ENCODE measurements around the gene EBI3. TPM values are rescaled to one million over a fixed set of nuclear protein-coding genes. Genes with fewer than 3 reads are reported as not detected.

EBI3 gene
- total RNA-seq, 1 experiment from 2014 or later, result 1.4 TPM

GRCh38 chr19:4225885-4226284 lies 3.4 kb upstream of the EBI3 start:
- H3K4me1 Mint-ChIP-seq, result 0 out of 4 replicates have a peak, but pooled peaks cover 0 to 2% of the 10 kb centered on the region in 2 experiments
- Histone ChIP-seq H4K20me1 (ENCODE audit: control insufficient read depth, insufficient read depth, insufficient read length) (peaks cover 3% of the 10 kb centered on the region), H4K91ac (ENCODE audit: insufficient read length, low read depth, low read length) (no peak overlapping the region), H2BK15ac (ENCODE audit: low read depth, low read length) (no peak overlapping the region), H3K23me2 (ENCODE audit: insufficient read length, low read depth, low read length, poor library complexity, severe bottlenecking) (no peaks in the 10 kb centered on the region), H3K4ac (ENCODE audit: low read depth, low read length) (no peak overlapping the region), H3K18ac (ENCODE audit: insufficient read length, low read depth, low read length) (no peak overlapping the region), H3K56ac (ENCODE audit: insufficient read length, low read depth, low read length) (no peak overlapping the region), H3K9me3 (ENCODE audit: control insufficient read depth, low read depth, low read length) (no peaks in the 10 kb centered on the region), H2BK5ac (ENCODE audit: insufficient read length, low read length) (no peak overlapping the region), H3K4me2 (ENCODE audit: insufficient read depth, insufficient read length, low read length) (no peak overlapping the region), H2AK5ac (ENCODE audit: insufficient read length, low read length) (no peak overlapping the region), H3K79me2 (ENCODE audit: insufficient read depth, low read length) (no peaks in the 10 kb centered on the region), H3K14ac (ENCODE audit: insufficient read depth, low read length) (no peak overlapping the region), H3K23ac (ENCODE audit: insufficient read length, low read depth, low read length) (no peak overlapping the region), H3K27me3 (ENCODE audit: insufficient read depth, low read length) (no peaks in the 10 kb centered on the region), H3K4me1 (ENCODE audit: insufficient read depth, low read length) (no peaks in the 10 kb centered on the region), H3T11ph (ENCODE audit: low read length) (no peak overlapping the region), H2BK12ac (ENCODE audit: insufficient read length, low read depth, low read length) (no peak overlapping the region), H2BK120ac (ENCODE audit: low read depth, low read length, poor library complexity, severe bottlenecking) (no peak overlapping the region), H2AFZ (ENCODE audit: low read length) (no peak overlapping the region), H3K9ac (ENCODE audit: extremely low read depth, insufficient read length, low read length) (no peak overlapping the region), H4K8ac (replicated peaks; ENCODE audit: insufficient read length, low read depth, low read length) (no peak overlapping the region), H2BK20ac (ENCODE audit: low read depth, low read length, poor library complexity, severe bottlenecking) (no peak overlapping the region), H3K79me1 (ENCODE audit: insufficient read depth, low read depth, low read length, poor library complexity, severe bottlenecking) (no peaks in the 10 kb centered on the region), H3K27ac (ENCODE audit: insufficient read length, low read depth, low read length) (no peak overlapping the region), H4K5ac (ENCODE audit: insufficient read length, low read depth, low read length) (no peak overlapping the region)
- H3K36me3 Mint-ChIP-seq (ENCODE audit: insufficient read depth in 1 of 3, low read depth in 3 of 3), result peaks cover 0 to 4% (median 0%) of the 10 kb centered on the region in 3 experiments; a peak in 2 of 7 replicates
- peaks cover 7% of the 10 kb centered on the region for H3K27me3 Mint-ChIP-seq (ENCODE audit: low read depth)
- H3K27ac Mint-ChIP-seq, result no peak overlapping the region
- DNase-seq, result no peak
- WGBS (ENCODE audit: extremely low coverage, insufficient read length, low lambda C conversion rate), result no CpG with 5 or more reads among the region's 8 CpGs
- H3K4me3 Mint-ChIP-seq, result no peak overlapping the region; a peak in 1 of 5 replicates
- H3K9me3 Mint-ChIP-seq, result no peaks in the 10 kb centered on the region
- TF ChIP-seq CTCF (conservative IDR thresholded peaks at IDR 0.05), result no peak
